Upper lobe of right lung (tissue), 1 donor: Measurements from ENCODE around the gene BRD3OS. TPM values are rescaled to one million over a fixed set of nuclear protein-coding genes. Genes with fewer than 3 reads are reported as not detected.
A peak's percentile ranks its signal among the peaks of the same experiment; 100 is the strongest.

Source experiments
- ATAC-seq: fragments of 200-7000 bp; cut with Tn5 transposase; one replicate; pipeline ENCODE4 v1.9.1; 2020; ENCODE audit warnings: mild to moderate bottlenecking, moderate library complexity
- DNase-seq: peaks from one replicate; pipeline ENCODE4 v3.0.0-alpha.2; 2020
- H3K27ac ChIP-seq: fragments of 200-600 bp; one replicate; pipeline ENCODE4 v1.8.0; 2022
- H3K27me3 ChIP-seq: fragments of 200-600 bp; one replicate; pipeline ENCODE4 v1.8.0; 2022; ENCODE audit warnings: mild to moderate bottlenecking
- H3K36me3 ChIP-seq: fragments of 200-600 bp; one replicate; pipeline ENCODE4 v1.8.0; 2022
- H3K4me1 ChIP-seq: fragments of 200-600 bp; one replicate; pipeline ENCODE4 v1.8.0; 2022
- H3K4me3 ChIP-seq: fragments of 200-600 bp; one replicate; pipeline ENCODE4 v1.8.0; 2022; ENCODE audit warnings: mild to moderate bottlenecking
- H3K9me3 ChIP-seq: fragments of 200-600 bp; one replicate; pipeline ENCODE4 v1.8.0; 2022
- intact Hi-C: fragments of 100-400 bp; cut with DNase I; formaldehyde crosslinking; loops from one replicate; pipeline ENCODE4 v1.11.0; 2022
- total RNA-seq: library from RNA; stranded (reverse); fragmentation: NEBNext Ultra II Directional; extraction: Animal tissue kit (Norgen Biotek cat#: 25700); gene quantifications from one replicate; pipeline ENCODE4 v1.2.1, GENCODE V29; 2021
- TF ChIP-seq, protein P1 (sequence below): fragments of 200-600 bp; IDR thresholded peaks from one replicate; pipeline ENCODE4 v1.8.0; 2022; ENCODE audit warnings: antibody characterized with exemption
- donor health status: DM: no; HTN: yes; CAD: no; lungs with severe emphysema.

The BRD3OS gene
- total RNA-seq, 1 donor from 2014 or later: 10.7 TPM

DNA sequence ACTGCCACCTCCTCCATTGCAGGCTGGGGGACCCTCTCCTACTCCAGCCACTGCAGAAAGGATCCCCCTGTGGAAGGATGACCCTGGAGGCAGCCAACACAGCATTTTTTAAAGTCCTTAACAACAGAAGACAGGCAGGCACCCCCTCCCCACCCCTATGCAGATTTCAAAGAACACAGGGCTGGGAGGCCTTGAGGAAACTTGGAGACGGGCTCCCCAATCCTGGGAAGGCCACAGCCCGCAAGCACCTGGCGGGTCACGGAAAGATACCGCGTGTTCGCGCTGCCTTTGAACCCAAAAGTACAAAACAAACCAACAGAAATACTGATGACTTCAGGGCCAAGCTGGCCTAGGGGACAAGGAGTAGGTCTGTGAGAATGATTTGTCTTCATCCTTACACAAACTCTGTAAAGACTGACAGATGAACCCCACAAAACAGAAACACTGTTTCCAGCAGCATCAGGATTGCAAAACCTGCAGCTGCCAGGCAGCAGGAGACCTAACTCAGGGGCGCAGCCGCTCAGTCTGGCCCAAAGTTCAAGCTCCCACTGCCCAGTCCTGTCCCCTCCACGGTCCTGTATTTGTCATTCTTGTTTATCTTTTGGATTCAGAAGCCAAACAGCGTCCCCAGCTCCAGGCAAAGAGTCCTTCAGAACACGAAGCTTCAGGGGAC lies 46.9 kb upstream of the BRD3OS start:
- H3K4me3 ChIP-seq: no peak overlapping the region
- ATAC-seq: no peak
- peak overlapping the region; percentile 56 for H3K27ac ChIP-seq
- intact Hi-C loops: no loop called here
- no peaks in the 10 kb centered on the region for H3K9me3 ChIP-seq
- TF ChIP-seq, protein P1, sequence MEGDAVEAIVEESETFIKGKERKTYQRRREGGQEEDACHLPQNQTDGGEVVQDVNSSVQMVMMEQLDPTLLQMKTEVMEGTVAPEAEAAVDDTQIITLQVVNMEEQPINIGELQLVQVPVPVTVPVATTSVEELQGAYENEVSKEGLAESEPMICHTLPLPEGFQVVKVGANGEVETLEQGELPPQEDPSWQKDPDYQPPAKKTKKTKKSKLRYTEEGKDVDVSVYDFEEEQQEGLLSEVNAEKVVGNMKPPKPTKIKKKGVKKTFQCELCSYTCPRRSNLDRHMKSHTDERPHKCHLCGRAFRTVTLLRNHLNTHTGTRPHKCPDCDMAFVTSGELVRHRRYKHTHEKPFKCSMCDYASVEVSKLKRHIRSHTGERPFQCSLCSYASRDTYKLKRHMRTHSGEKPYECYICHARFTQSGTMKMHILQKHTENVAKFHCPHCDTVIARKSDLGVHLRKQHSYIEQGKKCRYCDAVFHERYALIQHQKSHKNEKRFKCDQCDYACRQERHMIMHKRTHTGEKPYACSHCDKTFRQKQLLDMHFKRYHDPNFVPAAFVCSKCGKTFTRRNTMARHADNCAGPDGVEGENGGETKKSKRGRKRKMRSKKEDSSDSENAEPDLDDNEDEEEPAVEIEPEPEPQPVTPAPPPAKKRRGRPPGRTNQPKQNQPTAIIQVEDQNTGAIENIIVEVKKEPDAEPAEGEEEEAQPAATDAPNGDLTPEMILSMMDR: no peak
- peaks cover 35% of the 10 kb centered on the region for H3K4me1 ChIP-seq
- no peaks in the 10 kb centered on the region for H3K27me3 ChIP-seq
- no peaks in the 10 kb centered on the region for H3K36me3 ChIP-seq
- DNase-seq: peak; percentile 19

DNA sequence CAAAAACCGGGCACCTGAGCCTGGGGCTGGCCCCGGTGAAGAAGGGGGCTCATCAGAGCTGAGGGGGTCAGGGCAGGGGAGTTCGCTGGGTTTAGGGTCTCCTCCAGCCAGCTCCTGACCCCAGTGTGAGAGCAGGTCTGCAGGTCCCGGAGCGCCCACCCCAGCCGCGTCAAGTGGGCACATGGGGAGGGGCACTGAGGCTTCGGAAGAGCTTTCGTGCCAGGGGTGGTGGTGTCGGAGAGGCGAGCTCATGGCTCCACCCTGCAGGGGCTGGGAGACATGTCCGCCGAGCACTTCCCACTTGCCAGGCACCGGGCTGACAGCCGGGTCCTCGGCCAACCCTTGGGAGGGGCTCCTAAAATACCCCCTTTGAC lies 46.4 kb upstream of the BRD3OS start:
- no peaks in the 10 kb centered on the region for H3K27me3 ChIP-seq
- peak overlapping the region; percentile 29 for H3K4me3 ChIP-seq
- no peaks in the 10 kb centered on the region for H3K9me3 ChIP-seq
- peaks cover 32% of the 10 kb centered on the region for H3K4me1 ChIP-seq
- TF ChIP-seq, protein P1: no peak
- intact Hi-C loops: no loop called here
- H3K36me3 ChIP-seq: no peaks in the 10 kb centered on the region
- no peak for DNase-seq
- no peak for ATAC-seq
- H3K27ac ChIP-seq: peak overlapping the region; percentile 56

DNA sequence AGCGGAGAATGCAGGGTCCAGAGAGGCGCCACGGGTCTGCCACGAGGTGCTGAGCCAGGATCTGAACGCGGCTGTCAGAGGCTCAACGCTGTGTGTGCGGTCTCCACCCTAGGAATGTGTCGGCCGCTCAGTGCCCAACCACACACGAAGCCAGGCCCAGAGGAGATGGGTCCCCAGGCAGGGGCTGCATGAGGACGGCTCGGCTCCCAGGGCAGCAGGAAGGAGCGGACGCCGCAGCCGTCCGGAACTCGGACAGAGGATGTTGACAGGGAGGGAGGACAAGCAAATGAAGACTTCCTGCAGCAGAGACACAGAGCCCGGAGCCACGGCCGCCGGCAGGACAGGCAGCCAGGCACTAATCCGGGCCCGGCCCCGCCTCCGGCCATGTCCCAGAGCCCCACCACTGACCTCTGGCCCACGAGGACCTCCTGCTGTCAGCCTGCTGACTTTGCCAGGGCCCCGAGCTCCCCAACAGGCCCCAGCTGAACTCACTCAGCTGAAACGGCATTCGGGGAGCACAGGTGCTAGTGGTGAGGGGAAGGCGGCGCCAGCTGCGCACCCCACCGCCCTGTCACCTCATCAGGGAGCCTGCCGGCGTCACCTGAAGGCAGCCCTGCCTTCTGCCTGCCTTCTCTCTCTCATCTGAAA lies 45.9 kb upstream of the BRD3OS start:
- ATAC-seq (peak; percentile 63), DNase-seq (peak; percentile 71)
- H3K4me1 ChIP-seq: peaks cover 27% of the 10 kb centered on the region

DNA sequence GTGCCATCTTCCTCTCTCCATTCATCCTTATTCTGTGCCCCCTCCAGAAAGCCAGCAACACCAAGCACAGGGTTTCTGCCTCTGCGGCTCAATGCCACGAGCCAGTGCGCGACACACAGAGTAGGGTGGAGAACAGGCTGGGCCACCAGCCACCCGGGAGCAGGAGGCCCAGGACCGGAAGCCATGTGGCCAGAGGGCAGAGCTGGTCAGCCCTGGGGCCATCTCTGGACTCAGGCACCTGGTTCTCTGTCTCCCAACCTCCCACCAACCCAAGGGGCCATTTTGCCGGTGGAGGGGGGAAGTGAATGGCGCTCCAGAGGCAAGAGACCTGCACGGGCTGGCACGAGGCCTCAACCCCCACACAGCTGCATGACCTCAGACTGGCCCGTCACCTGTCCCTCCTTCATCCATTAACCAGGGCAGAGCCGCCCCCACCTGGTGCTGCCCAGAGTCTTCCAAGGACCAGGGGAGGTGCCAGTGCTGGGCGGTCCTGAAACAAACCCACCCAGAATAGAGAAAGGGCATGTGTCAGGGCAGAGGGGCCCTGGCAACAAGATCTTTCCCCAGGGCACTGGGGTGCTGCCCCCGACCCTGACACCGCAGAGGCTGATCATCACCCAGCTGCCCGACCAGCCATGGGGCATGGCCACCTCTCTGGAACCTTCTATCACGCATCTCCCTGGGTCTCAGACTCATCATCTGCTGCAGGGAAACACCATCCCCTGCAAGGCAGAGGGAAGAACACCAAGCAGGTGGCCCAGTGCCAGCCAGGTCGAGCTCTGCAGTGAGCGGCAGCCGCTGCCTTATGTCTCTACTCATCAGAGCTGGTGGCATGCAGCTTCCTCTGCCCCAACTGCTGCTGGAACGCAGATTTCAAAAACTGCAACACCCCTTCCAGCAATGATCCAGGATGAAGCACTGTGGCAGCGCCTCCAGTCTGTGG lies 45.1 kb upstream of the BRD3OS start:
- DNase-seq (peak; percentile 60), ATAC-seq (no peak)
- Histone ChIP-seq H3K27me3 (no peaks in the 10 kb centered on the region), H3K9me3 (no peaks in the 10 kb centered on the region), H3K36me3 (no peaks in the 10 kb centered on the region), H3K4me3 (no peak overlapping the region), H3K4me1 (peaks cover 26% of the 10 kb centered on the region), H3K27ac (peak overlapping the region; percentile 71)
- TF ChIP-seq, protein P1: no peak
- intact Hi-C loops: no loop called here

More for the DNA sequence above, 45.9 kb upstream of the BRD3OS start:
- H3K36me3 ChIP-seq: no peaks in the 10 kb centered on the region
- H3K9me3 ChIP-seq: no peaks in the 10 kb centered on the region
- intact Hi-C loops: no loop called here
- peak overlapping the region; percentile 29 for H3K4me3 ChIP-seq
- no peaks in the 10 kb centered on the region for H3K27me3 ChIP-seq
- TF ChIP-seq, protein P1: no peak
- peak overlapping the region; percentile 71 for H3K27ac ChIP-seq

DNA sequence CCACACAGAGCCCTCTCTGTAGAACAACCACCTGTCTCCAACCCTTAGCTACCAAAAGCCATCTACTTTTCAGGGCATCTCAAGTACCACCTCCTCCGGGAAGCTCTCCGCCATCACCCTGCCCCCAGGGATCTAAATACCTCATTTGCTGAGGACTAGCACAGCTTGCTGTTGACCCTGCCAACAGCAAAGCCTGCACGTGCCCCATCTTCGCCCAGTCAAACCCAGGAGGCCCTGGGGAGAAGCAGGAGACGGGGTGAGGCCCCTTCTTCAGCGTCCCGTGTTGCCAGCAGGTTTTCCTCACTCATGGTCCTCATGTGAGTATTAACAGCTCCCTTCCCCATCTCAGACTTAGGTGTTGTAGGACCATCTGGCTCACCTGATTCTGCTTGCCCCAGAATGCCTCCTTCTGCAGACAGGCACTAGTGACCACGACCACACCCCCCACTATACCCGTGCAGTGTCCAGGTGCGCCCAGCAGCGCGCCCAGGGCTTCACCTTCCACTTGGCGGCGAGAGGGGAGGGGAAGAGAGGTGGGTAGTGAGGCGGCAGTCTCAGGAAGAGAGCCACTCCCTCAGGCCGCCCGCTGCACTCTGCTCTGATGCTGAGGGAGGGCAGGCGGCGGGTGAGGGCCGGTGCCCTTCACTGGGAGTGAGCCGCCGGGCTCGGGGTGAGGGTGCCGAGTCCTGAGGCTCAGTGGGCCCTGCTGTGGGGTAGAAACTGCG lies 44.3 kb upstream of the BRD3OS start:
- Histone ChIP-seq H3K9me3 (no peaks in the 10 kb centered on the region), H3K27ac (no peak overlapping the region)

More for the DNA sequence above, 44.3 kb upstream of the BRD3OS start:
- ATAC-seq (no peak), DNase-seq (peak; percentile 51)
- intact Hi-C loops: no loop called here
- H3K4me3 ChIP-seq: no peak overlapping the region
- no peaks in the 10 kb centered on the region for H3K36me3 ChIP-seq
- no peaks in the 10 kb centered on the region for H3K27me3 ChIP-seq
- peaks cover 26% of the 10 kb centered on the region for H3K4me1 ChIP-seq
- TF ChIP-seq, protein P1: no peak
